Osteocyte (in vitro differentiated cells): ENCODE results near the gene DNAH9. TPM values are rescaled to one million over a fixed set of nuclear protein-coding genes. Genes with fewer than 3 reads are reported as not detected.
A peak's percentile ranks its signal among the peaks of the same experiment; 100 is the strongest.
"Not testable (repeated sequence)": the region's sequence is repeated elsewhere in the genome, so short reads cannot be mapped to it uniquely, and the experiment has no call there.

Experiments used
- DNase-seq: peaks from one replicate; pipeline ENCODE4 v3.0.0; 2021; ENCODE audit warnings: mixed read lengths; ENCODE audit not compliant: unreplicated experiment; ENCODE audit errors: extremely low spot score
- H3K27ac Mint-ChIP-seq: one replicate; pipeline ENCODE4 v1.8.0; 2021; ENCODE audit warnings: mild to moderate bottlenecking, mixed read lengths; ENCODE audit not compliant: unreplicated experiment
- H3K27me3 Mint-ChIP-seq: one replicate; pipeline ENCODE4 v1.8.0; 2021; ENCODE audit warnings: mixed read lengths; ENCODE audit not compliant: unreplicated experiment
- H3K36me3 Mint-ChIP-seq: one replicate; pipeline ENCODE4 v1.8.0; 2021; ENCODE audit warnings: mixed read lengths; ENCODE audit not compliant: unreplicated experiment
- H3K4me1 Mint-ChIP-seq: one replicate; pipeline ENCODE4 v1.8.0; 2021; ENCODE audit warnings: mixed read lengths; ENCODE audit not compliant: unreplicated experiment
- H3K4me3 Mint-ChIP-seq: one replicate; pipeline ENCODE4 v1.8.0; 2021; ENCODE audit warnings: mild to moderate bottlenecking, moderate library complexity, mixed read lengths; ENCODE audit not compliant: unreplicated experiment
- H3K9me3 Mint-ChIP-seq: one replicate; pipeline ENCODE4 v1.8.0; 2021; ENCODE audit warnings: mixed read lengths; ENCODE audit not compliant: unreplicated experiment
- total RNA-seq: library from RNA; stranded (reverse); gene quantifications from 2 replicates; pipeline ENCODE4 v1.2.1, GENCODE V29; 2021
- TF ChIP-seq, protein P1 (sequence below): fragments of 200-600 bp; sonication (generic); IDR thresholded peaks from 2 replicates; pipeline ENCODE4 v1.5.0; 2021; ENCODE audit warnings: antibody characterized with exemption, mild to moderate bottlenecking, moderate library complexity

The DNAH9 gene
- total RNA-seq, 1 donor from 2014 or later = not detected

DNA sequence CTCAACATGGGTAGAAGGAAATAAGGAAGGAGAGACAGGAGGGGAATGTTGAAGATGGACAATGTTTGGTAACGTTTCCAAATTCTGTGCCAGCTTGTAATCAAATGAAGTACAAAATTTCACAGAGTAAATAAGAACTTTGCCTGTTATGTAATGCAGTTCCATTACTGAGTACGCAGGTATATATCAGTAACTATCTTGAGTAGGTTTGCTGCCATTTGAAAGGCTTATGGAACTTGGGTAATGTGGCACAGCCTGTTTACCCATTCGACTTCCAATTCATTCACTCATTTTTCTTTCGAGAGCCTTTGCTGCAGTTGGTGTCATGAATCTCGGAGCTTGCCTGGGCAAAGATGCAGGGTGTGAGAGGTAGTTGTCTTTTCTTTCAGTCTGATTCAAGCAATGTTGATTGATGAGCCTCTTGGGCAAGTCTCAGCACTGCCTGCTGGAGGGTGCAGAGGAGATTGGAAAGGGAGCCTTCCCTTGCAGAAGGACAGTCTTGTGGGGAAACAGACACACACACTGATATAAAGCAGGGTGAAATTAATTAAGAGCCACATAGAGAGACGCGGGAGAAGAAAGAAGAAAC is 345.6 kb downstream of the DNAH9 start:
- no peak overlapping the region for H3K27ac Mint-ChIP-seq

GRCh38 chr17:11944587-11944986 is 346.3 kb downstream of the DNAH9 start:
- TF ChIP-seq, protein P1, sequence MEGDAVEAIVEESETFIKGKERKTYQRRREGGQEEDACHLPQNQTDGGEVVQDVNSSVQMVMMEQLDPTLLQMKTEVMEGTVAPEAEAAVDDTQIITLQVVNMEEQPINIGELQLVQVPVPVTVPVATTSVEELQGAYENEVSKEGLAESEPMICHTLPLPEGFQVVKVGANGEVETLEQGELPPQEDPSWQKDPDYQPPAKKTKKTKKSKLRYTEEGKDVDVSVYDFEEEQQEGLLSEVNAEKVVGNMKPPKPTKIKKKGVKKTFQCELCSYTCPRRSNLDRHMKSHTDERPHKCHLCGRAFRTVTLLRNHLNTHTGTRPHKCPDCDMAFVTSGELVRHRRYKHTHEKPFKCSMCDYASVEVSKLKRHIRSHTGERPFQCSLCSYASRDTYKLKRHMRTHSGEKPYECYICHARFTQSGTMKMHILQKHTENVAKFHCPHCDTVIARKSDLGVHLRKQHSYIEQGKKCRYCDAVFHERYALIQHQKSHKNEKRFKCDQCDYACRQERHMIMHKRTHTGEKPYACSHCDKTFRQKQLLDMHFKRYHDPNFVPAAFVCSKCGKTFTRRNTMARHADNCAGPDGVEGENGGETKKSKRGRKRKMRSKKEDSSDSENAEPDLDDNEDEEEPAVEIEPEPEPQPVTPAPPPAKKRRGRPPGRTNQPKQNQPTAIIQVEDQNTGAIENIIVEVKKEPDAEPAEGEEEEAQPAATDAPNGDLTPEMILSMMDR = no peak
- no peak for DNase-seq
- no peaks in the 10 kb centered on the region for H3K4me1 Mint-ChIP-seq
- no peak overlapping the region for H3K4me3 Mint-ChIP-seq
- no peaks in the 10 kb centered on the region for H3K9me3 Mint-ChIP-seq
- H3K27ac Mint-ChIP-seq = no peak overlapping the region
- H3K27me3 Mint-ChIP-seq = no peaks in the 10 kb centered on the region
- no peaks in the 10 kb centered on the region for H3K36me3 Mint-ChIP-seq

More for the DNA sequence above, 345.6 kb downstream of the DNAH9 start:
- Mint-ChIP-seq H3K9me3 (no peaks in the 10 kb centered on the region), H3K36me3 (no peaks in the 10 kb centered on the region), H3K27me3 (no peaks in the 10 kb centered on the region), H3K4me3 (no peak overlapping the region), H3K4me1 (no peaks in the 10 kb centered on the region)
- TF ChIP-seq, protein P1 = no peak
- no peak for DNase-seq

DNA sequence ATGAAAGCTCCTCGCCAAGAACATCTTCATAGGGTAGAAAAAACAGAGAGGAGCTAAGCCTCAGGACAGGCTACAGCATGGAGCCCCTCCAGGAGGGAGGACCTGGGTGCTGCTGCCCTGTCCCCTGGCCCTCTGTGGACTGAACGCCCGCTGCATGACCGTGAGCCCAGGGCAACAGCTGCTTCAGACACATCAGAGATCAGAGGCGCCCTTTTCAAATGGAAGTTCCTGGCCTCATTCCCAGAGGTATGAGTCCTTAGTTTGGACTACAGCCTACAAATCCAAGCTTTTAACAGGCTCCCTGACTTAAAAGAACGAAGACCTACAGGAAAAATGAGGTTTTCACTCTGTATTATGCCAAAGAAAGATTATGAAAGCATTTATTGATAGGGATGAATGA is 350.5 kb downstream of the DNAH9 start:
- Mint-ChIP-seq H3K36me3 (peaks cover 11% of the 10 kb centered on the region), H3K27me3 (no peaks in the 10 kb centered on the region), H3K27ac (no peak overlapping the region), H3K9me3 (peaks cover 2% of the 10 kb centered on the region), H3K4me3 (no peak overlapping the region), H3K4me1 (no peaks in the 10 kb centered on the region)
- TF ChIP-seq, protein P1 = no peak
- DNase-seq = no peak

- H3K27ac Mint-ChIP-seq, H3K27me3 Mint-ChIP-seq, H3K4me1 Mint-ChIP-seq, H3K4me3 Mint-ChIP-seq, DNase-seq: not testable (repeated sequence)
- Mint-ChIP-seq H3K9me3 (peaks cover 10% of the 10 kb centered on the region), H3K36me3 (peaks cover 19% of the 10 kb centered on the region)
Observed at GRCh38 chr17:11949571-11949970, 351.3 kb downstream of the DNAH9 start.

DNA sequence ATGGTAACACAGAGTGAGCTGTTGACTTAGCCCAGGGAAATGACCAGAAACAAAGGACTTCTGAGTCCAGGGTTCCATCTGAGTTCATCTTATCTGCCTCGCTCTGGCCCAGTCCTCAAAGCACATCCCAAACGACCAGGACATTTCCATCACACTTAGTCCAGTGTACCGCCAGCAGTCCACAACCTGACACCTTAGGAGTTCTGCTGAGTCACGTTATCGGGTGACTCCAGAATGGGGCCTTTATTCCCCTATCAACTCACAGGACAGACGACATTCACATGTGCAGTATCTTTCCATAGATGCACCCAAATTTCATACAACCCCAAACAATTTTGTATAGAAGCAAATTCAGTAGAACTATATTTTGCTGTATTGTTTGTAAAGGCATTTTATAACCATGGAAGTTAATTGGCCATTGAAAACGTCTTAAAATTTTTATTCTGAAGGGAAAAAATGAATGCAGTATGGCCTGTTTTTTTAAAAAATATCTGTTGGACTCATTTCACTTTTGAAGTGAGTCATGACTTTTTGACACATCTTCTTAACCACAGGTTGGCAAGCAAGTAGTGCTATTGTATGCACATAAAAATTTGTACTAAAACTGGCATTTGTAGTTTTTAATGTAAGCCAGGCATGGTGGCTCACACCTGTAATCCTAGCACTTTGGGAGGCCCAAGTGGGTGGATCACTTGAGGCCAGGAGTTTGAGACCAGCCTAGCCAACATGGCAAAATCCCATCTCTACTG is 352.7 kb downstream of the DNAH9 start:
- Mint-ChIP-seq H3K27me3 (no peaks in the 10 kb centered on the region), H3K4me1 (no peaks in the 10 kb centered on the region), H3K9me3 (peaks cover 11% of the 10 kb centered on the region), H3K36me3 (peaks cover 23% of the 10 kb centered on the region), H3K27ac (no peak overlapping the region), H3K4me3 (no peak overlapping the region)
- TF ChIP-seq, protein P1 = no peak
- DNase-seq = peak; percentile 23
